H1 (cell line): Measurements from ENCODE around the gene DISC1.

Experiments
- BRCA1 ChIP-seq: IDR thresholded peaks from 2 replicates; pipeline ENCODE4 v1.6.1; 2012; ENCODE audit warnings: low read depth, low read length, improper control_type of control experiment
- EZH2 ChIP-seq: fragments of 200-600 bp; sonication (generic); IDR thresholded peaks from 2 replicates; pipeline ENCODE4 v1.7.1; 2012; ENCODE audit warnings: low read depth, mild to moderate bottlenecking, moderate library complexity, low read length, inconsistent platforms; ENCODE audit not compliant: severe bottlenecking
- GTF2F1 ChIP-seq: IDR thresholded peaks from 2 replicates; pipeline ENCODE4 v1.6.1; 2012; ENCODE audit warnings: low read depth, low read length, improper control_type of control experiment, borderline replicate concordance
- HDAC2 ChIP-seq, 2 experiments: fragments of 300-600 bp in 1 of 2; sonication (generic) in 1 of 2; IDR thresholded peaks; 2 replicates each; pipeline ENCODE4 v1.6.1; 2011 to 2012; ENCODE audit warnings: low read depth in 2 of 2, low read length in 2 of 2, mild to moderate bottlenecking in 2 of 2, moderate library complexity in 2 of 2, borderline replicate concordance in 1 of 2, inconsistent platforms in 1 of 2
- JUN ChIP-seq: IDR thresholded peaks from 2 replicates; pipeline ENCODE4 v1.6.1; 2011; ENCODE audit warnings: low read depth, mild to moderate bottlenecking, improper control_type of control experiment, low read length
- POLR2A ChIP-seq, 2 experiments: IDR thresholded peaks; 1 replicate in 1 of 2; 2 replicates in 1 of 2; pipeline ENCODE4 v1.6.1; 2011; ENCODE audit warnings: low read depth in 2 of 2, low read length in 2 of 2, mild to moderate bottlenecking in 2 of 2; ENCODE audit errors: control extremely low read depth in 1 of 2
- POLR2AphosphoS5 ChIP-seq: IDR thresholded peaks from 2 replicates; pipeline ENCODE4 v1.6.1; 2011; ENCODE audit warnings: low read depth, low read length
- RXRA ChIP-seq: IDR thresholded peaks from 2 replicates; pipeline ENCODE4 v1.6.1; 2011; ENCODE audit warnings: low read depth, mild to moderate bottlenecking, low read length, moderate library complexity; ENCODE audit not compliant: insufficient read depth
- YY1 ChIP-seq: IDR thresholded peaks from 2 replicates; pipeline ENCODE4 v1.6.1; 2011; ENCODE audit warnings: low read depth, mild to moderate bottlenecking, low read length
- TF ChIP-seq, protein P1 (sequence below), 3 experiments: IDR thresholded peaks; 1 replicate in 2 of 3; 2 replicates in 1 of 3; pipeline versions ENCODE4 v1.5.1 to v1.6.1; 2011; ENCODE audit warnings: low read length in 3 of 3, mild to moderate bottlenecking in 3 of 3, inconsistent platforms in 2 of 3, low read depth in 1 of 3, moderate library complexity in 1 of 3; ENCODE audit not compliant: insufficient read depth in 1 of 3; ENCODE audit errors: control extremely low read depth in 1 of 3

DNA sequence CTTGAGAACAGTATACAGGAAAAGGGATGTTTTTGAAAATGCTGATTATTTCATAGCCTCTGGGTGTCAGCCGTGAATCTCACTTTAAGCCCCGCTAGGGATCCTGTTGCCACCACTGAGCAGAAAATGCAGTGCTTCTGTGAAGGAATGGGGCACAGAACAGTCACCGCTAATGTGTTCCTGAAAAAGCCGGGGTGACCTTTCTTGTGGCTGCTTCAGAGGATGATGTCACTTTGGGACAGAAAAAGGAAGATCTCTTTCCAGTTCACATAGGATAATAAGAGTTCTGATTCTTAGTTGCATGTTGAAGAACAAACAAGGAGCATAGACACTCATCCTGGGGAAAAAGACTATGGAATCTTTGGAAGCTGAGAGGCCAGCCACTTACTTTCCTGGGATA lies 349.6 kb downstream of the DISC1 start:
- no peak for TF ChIP-seq EZH2
- TF ChIP-seq, protein P1, sequence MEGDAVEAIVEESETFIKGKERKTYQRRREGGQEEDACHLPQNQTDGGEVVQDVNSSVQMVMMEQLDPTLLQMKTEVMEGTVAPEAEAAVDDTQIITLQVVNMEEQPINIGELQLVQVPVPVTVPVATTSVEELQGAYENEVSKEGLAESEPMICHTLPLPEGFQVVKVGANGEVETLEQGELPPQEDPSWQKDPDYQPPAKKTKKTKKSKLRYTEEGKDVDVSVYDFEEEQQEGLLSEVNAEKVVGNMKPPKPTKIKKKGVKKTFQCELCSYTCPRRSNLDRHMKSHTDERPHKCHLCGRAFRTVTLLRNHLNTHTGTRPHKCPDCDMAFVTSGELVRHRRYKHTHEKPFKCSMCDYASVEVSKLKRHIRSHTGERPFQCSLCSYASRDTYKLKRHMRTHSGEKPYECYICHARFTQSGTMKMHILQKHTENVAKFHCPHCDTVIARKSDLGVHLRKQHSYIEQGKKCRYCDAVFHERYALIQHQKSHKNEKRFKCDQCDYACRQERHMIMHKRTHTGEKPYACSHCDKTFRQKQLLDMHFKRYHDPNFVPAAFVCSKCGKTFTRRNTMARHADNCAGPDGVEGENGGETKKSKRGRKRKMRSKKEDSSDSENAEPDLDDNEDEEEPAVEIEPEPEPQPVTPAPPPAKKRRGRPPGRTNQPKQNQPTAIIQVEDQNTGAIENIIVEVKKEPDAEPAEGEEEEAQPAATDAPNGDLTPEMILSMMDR (IDR thresholded peaks at IDR 0.05; ENCODE audit: control extremely low read depth in 1 of 3, insufficient read depth in 1 of 3, low read depth in 1 of 3, low read length in 3 of 3) = no peak
- no peak for TF ChIP-seq GTF2F1
- no peak for TF ChIP-seq POLR2AphosphoS5
- no peak for TF ChIP-seq HDAC2 (IDR thresholded peaks at IDR 0.05; ENCODE audit: borderline replicate concordance in 1 of 2, low read depth in 2 of 2, low read length in 2 of 2)
- no peak for TF ChIP-seq POLR2A (IDR thresholded peaks at IDR 0.05; ENCODE audit: control extremely low read depth in 1 of 2, low read depth in 2 of 2, low read length in 2 of 2)
- TF ChIP-seq JUN = no peak
- TF ChIP-seq YY1 = no peak
- TF ChIP-seq BRCA1 = no peak
- no peak for TF ChIP-seq RXRA
